DMS79 (cell line): Measurements from ENCODE around the gene ARL6.
"Not testable (repeated sequence)": the region's sequence is repeated elsewhere in the genome, so short reads cannot be mapped to it uniquely, and the experiment has no call there.

Experiments
- DNase-seq: peaks from one replicate; lab custom pipeline; 2025; lab: John Stamatoyannopoulos, UW

The ARL6 gene

GRCh38 chr3:97821774-97822358, 57.3 kb downstream of the ARL6 start, which contains the start of gene CRYBG3:
Gene CRYBG3 (plus strand): TSS chr3:97822011. CDS start chr3:97822207, 196 bp downstream.
- DNase-seq: peak; percentile 54

GRCh38 chr3:97822359-97822775, 57.8 kb downstream of the ARL6 start:
- no peak for DNase-seq

- DNase-seq: no peak
These were observed 58.8 kb downstream of the ARL6 start for GRCh38 chr3:97823046-97824004.

GRCh38 chr3:97825101-97825500, 60.5 kb downstream of the ARL6 start:
- no peak for DNase-seq

- no peak for DNase-seq
These were observed 63.3 kb downstream of the ARL6 start for GRCh38 chr3:97827741-97828471.

GRCh38 chr3:97829198-97829597, 64.6 kb downstream of the ARL6 start:
- DNase-seq: no peak

GRCh38 chr3:97830638-97831037, 66.1 kb downstream of the ARL6 start:
- no peak for DNase-seq

- DNase-seq: no peak
These were observed 66.6 kb downstream of the ARL6 start for GRCh38 chr3:97831140-97831539.

- DNase-seq: not testable (repeated sequence)
These were observed 68.6 kb downstream of the ARL6 start for GRCh38 chr3:97833184-97833583.

- no peak for DNase-seq
These were observed 71.2 kb downstream of the ARL6 start for GRCh38 chr3:97835761-97836160.

- DNase-seq: no peak
These were observed 73.8 kb downstream of the ARL6 start for GRCh38 chr3:97838393-97838792.

GRCh38 chr3:97839944-97840343, 75.4 kb downstream of the ARL6 start:
- DNase-seq: no peak

- no peak for DNase-seq
These were observed 76.7 kb downstream of the ARL6 start for GRCh38 chr3:97841304-97841703.

GRCh38 chr3:97841956-97842355, 77.4 kb downstream of the ARL6 start:
- DNase-seq: no peak

GRCh38 chr3:97848779-97849178, 84.2 kb downstream of the ARL6 start:
- DNase-seq: no peak
